CD4-positive, alpha-beta T cell treated with Interleukin-6 for 4 hours (primary cell): ENCODE measurements around the gene RAB6B.

ENCODE experiments used
- DNase-seq: peaks from one replicate; pipeline ENCODE4 v3.0.0-alpha.2; 2020; ENCODE audit warnings: mixed read lengths

The RAB6B gene

GRCh38 chr3:133895208-133896001, at the start of gene RAB6B:
Gene RAB6B (minus strand): TSS chr3:133895882. CDS start chr3:133895466, 416 bp downstream.
- DNase-seq = no peak

- DNase-seq = no peak
Observed at GRCh38 chr3:133944641-133945380, 49.1 kb upstream of the RAB6B start.

DNA sequence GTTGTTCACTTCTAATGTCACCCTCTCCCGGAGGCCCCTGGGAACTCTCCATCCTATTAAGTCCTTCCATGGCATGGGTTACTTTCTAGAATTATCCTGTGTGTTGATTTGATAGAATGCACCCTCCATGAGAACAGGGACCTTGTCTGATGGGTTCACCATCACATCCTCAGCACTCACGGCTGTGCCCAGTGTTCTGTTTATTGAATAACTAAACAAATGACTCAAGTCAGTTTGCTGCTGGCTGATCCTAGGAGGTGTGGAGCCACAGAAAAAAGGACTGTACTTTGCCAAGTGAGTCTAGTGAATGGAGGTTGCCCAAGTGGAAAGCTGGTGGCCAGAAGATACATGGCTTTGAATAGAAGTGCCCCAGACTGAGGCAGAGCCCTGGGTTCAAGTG, 48.5 kb upstream of the RAB6B start:
- no peak for DNase-seq

DNA sequence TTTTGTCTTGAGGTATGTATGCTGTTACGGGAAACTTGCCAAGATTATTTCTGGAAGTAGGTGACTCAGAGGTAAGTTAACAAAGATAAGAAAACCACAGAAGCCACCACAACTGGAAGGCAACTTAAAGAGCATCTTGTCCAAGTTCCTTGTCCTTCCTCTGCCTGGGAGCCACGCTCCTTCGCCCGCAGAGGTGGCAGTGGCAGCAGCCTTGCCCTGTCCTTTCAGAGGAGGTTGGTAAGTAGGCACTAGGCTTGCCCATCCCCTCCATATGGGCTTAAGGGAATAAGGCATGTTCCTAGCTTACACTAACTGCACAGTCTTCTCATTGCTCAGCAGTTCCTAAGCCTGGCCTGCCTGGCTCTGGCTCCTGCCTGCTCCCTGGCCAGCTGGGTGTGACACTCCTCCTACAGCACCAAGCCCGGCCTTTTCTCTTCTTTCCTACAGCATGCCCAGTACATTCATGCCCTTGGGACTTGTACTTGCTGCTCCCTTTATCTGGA, 48.0 kb upstream of the RAB6B start:
- DNase-seq = no peak

GRCh38 chr3:133943031-133943535, 47.4 kb upstream of the RAB6B start:
- DNase-seq = no peak

- no peak for DNase-seq
Observed at GRCh38 chr3:133941415-133941821, 45.7 kb upstream of the RAB6B start.

- no peak for DNase-seq
Observed at GRCh38 chr3:133940536-133940935, 44.9 kb upstream of the RAB6B start.

- no peak for DNase-seq
Observed at GRCh38 chr3:133939463-133939835, 43.8 kb upstream of the RAB6B start.

- DNase-seq = no peak
Observed at GRCh38 chr3:133938770-133939462, 43.2 kb upstream of the RAB6B start.

DNA sequence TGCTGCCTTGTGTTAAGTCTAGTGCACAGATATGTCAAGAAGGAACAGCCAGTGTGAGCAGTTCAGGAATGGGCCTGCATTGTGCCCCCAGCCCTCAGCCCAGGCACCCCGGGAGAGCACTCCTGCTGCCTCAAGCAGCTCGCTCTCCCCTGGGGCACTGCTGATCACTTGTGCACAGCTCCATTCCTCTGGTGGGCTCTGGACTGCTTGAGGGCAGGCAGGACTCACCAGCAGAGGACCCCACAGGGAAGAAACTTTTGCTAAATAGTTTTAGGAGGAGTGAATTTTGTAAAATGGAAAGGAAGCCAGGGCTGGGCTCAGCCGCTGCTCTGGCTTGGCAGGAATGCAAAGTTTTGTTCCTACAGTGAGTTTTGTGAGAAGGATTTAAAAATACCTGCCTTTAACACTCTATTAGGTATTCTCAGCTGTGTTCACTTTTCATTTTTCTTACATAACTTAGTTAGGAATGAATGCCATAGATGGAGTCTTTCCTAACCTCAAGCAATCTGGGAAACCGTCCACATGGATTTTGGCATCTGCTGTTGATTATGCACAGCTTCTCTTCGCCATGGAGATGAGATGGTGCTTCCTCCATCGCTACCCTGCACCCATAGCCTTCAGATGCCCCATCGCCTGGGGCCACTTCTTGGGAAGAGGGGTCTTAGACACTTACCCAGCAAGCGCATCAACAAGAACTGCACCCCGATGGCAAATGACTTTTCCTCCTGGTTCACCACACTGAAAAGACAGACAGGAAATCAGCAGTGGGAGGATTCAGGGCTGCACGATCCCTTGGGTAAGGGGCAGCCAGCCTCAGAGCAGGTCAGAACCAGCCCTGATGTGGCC, 42.3 kb upstream of the RAB6B start:
- no peak for DNase-seq

GRCh38 chr3:133937061-133937686, 41.5 kb upstream of the RAB6B start:
- no peak for DNase-seq

DNA sequence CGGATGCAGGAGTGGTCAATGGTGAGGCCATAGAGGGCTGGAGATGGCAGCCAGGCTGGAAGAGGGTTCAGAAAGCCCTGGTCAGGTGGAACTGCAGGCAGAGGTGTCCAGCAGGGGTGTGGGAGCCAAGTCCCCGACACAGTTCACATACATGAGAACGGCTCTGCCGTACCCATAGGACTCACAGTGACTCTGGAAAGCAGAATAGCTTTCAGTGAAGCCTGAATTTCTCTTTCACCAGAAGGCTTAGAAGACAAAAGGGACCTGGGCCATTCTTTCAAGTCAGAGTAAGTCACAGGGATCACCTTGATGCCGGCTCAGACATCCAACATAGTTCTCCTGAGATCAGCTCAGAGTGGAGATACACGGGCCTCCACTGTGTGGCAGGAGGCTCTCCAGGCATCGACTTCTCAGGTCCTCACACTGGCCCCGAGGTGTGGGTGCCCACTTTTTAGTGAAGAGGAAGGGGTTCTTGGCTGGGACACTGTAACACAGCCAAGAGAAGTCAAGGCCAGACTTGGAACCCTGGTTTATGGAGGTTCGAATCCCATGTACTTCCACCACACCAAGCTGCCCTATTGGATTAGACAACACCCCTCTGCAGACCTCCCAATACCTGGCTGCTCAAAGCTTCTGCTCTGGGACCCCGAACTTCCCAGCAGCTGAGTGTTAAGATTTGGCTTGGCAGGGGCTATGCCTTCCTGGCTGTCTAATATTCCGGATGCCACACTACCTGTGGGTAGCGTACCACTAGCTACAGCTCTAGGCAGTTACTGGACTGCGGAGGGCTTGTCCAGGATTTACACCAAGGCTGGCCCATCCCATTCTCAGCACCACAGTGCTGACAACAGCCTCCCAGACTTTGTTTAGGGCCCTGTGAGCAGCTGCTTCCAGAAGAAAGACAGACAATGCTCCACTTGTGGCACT, 40.4 kb upstream of the RAB6B start:
- DNase-seq = no peak

GRCh38 chr3:133934996-133935842, 39.5 kb upstream of the RAB6B start:
- no peak for DNase-seq

DNA sequence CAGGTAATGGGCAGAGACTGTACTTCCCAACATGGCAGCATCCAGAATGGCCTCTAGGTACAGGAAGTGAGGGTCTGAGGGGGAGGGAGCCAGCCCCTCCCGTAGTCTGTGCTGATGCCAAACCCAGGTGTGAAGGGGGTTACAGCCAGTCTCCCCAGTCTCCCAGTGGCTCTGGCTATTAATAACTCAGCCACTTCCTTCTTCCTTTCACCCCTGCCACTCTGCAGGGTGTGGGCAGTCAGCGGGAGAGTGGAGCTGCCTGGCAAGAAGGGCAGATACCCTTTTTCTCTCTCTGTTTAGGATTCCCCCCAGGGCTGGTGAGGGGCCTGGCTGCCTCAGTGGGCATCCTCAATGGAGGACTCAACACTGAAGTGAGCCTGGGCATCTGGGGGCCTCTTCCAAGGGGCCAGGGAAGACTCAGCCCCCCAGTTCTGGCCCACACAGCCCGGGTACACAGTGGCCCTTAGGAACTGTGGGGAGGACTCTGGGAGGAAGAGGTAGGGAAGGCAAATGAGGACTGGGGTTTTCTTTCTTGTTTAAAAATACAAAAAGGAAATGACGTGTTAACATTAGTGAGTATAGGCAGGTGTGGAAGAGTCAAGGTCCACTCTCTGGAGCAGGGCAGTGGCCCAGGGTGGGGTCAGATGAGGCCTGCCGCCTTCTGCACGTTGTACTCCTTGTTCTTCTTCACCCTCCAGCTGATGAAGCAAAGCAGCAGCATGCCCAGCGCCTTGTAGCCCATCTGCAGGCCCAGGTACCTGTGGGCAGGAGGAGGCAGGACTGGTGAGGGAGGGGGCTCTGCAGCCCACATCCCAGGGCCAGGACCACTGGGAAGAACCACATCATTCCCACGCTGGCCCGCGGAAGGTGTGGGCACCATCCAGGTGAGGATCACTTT, 38.6 kb upstream of the RAB6B start:
- no peak for DNase-seq

- no peak for DNase-seq
Observed at GRCh38 chr3:133933097-133934024, 37.7 kb upstream of the RAB6B start.

GRCh38 chr3:133932009-133932408, 36.3 kb upstream of the RAB6B start:
- no peak for DNase-seq

DNA sequence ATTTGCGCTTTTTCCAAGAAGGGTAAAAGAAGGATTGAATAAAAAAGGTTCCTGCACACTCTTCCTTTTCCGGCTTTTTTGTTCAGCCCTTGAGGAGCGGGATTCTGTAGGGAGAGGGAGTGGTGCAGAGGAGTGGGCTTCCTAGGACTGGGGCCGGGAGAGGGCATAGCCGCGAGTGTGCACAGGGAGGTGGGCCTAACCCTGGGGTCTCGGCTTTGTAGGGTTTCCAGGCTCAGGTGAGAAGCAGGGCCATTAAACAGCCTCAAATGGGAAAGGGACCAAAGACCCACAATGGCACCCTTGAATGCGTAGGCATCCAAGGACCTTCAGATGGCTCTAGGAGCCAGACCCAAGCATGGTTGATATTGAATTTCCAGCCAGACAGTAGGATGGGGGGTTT, 35.4 kb upstream of the RAB6B start:
- no peak for DNase-seq
